ENCODE measurements around the gene ANGPTL2.
"Not testable (repeated sequence)": the region's sequence is repeated elsewhere in the genome, so short reads cannot be mapped to it uniquely, and the experiment has no call there.

Gene ANGPTL2

GRCh38 chr9:127122176-127123063 is at the start of gene ANGPTL2:
ANGPTL2 (minus strand) TSS chr9:127122635; CDS start chr9:127108731, 13,904 bp downstream.
- no peaks in the 10 kb centered on the region for H3K27me3 ChIP-seq (replicated peaks; ENCODE audit: insufficient read depth, low read length)
- no peaks in the 10 kb centered on the region for H3F3A ChIP-seq (ENCODE audit: insufficient read depth, low read length)
- 0 out of 2 replicates have a peak, but pooled peaks cover 4% of the 10 kb centered on the region for H3K79me2 ChIP-seq (ENCODE audit: low read length)
- H2AFZ ChIP-seq (ENCODE audit: low read length) = no peak within 1 kb of the TSS
- no peak for TF ChIP-seq EZH2phosphoT487 (IDR thresholded peaks at IDR 0.05; ENCODE audit: low read length)
- TF ChIP-seq EZH2 (optimal IDR thresholded peaks at IDR 0.05; ENCODE audit: low read depth, low read length) = no peak
- no peaks in the 10 kb centered on the region for H4K20me1 ChIP-seq (ENCODE audit: insufficient read depth, low read length)
- no peaks in the 10 kb centered on the region for H3K9me3 ChIP-seq (replicated peaks; ENCODE audit: insufficient read depth, low read length)
- no peak for DNase-seq
- H3K4me1 ChIP-seq (ENCODE audit: low read length) = no peaks in the 10 kb centered on the region
- no peak within 1 kb of the TSS for H3K4me2 ChIP-seq (ENCODE audit: low read depth, low read length)
- H3K27ac ChIP-seq (ENCODE audit: low read length) = no peak within 1 kb of the TSS
- H3K36me3 ChIP-seq (replicated peaks; ENCODE audit: insufficient read depth, low read length) = no peaks in the 10 kb centered on the region
- no peaks in the 10 kb centered on the region for H3K9me2 ChIP-seq (replicated peaks; ENCODE audit: insufficient read depth, low read length)
- no peak within 1 kb of the TSS for H3K4me3 ChIP-seq (ENCODE audit: low read length)
- no peak within 1 kb of the TSS for H3K9ac ChIP-seq (ENCODE audit: low read length)

- H3K4me2 ChIP-seq (ENCODE audit: low read depth, low read length); H3K27me3 ChIP-seq (replicated peaks; ENCODE audit: insufficient read depth, low read length); H4K20me1 ChIP-seq (ENCODE audit: insufficient read depth, low read length); H3K79me2 ChIP-seq (ENCODE audit: low read length); H3K9ac ChIP-seq (ENCODE audit: low read length); H3K27ac ChIP-seq (ENCODE audit: low read length); H2AFZ ChIP-seq (ENCODE audit: low read length); H3K4me1 ChIP-seq (ENCODE audit: low read length); DNase-seq; H3K9me2 ChIP-seq (replicated peaks; ENCODE audit: insufficient read depth, low read length); H3K4me3 ChIP-seq (ENCODE audit: low read length); H3K36me3 ChIP-seq (replicated peaks; ENCODE audit: insufficient read depth, low read length); H3F3A ChIP-seq (ENCODE audit: insufficient read depth, low read length); H3K9me3 ChIP-seq (replicated peaks; ENCODE audit: insufficient read depth, low read length): not testable (repeated sequence)
Observed at GRCh38 chr9:127171348-127171747, 48.9 kb upstream of the ANGPTL2 start.

GRCh38 chr9:127170652-127171051 is 48.2 kb upstream of the ANGPTL2 start:
- Histone ChIP-seq H3K4me2 (ENCODE audit: low read depth, low read length) (no peak overlapping the region), H3K36me3 (replicated peaks; ENCODE audit: insufficient read depth, low read length) (no peaks in the 10 kb centered on the region), H2AFZ (ENCODE audit: low read length) (no peak overlapping the region), H3K27ac (ENCODE audit: low read length) (no peak overlapping the region), H3K9me2 (replicated peaks; ENCODE audit: insufficient read depth, low read length) (no peaks in the 10 kb centered on the region), H3K9me3 (replicated peaks; ENCODE audit: insufficient read depth, low read length) (no peaks in the 10 kb centered on the region), H3K27me3 (replicated peaks; ENCODE audit: insufficient read depth, low read length) (no peaks in the 10 kb centered on the region), H3F3A (ENCODE audit: insufficient read depth, low read length) (no peaks in the 10 kb centered on the region), H4K20me1 (ENCODE audit: insufficient read depth, low read length) (no peaks in the 10 kb centered on the region), H3K4me1 (ENCODE audit: low read length) (peaks cover 4% of the 10 kb centered on the region; the same call in 1 of the 2 replicates), H3K4me3 (ENCODE audit: low read length) (no peak overlapping the region), H3K79me2 (ENCODE audit: low read length) (no peaks in the 10 kb centered on the region), H3K9ac (ENCODE audit: low read length) (no peak overlapping the region)
- DNase-seq = no peak
- TF ChIP-seq EZH2phosphoT487 (IDR thresholded peaks at IDR 0.05; ENCODE audit: low read length) (no peak), CTCF (IDR thresholded peaks at IDR 0.05; ENCODE audit: low read length) (no peak), EZH2 (optimal IDR thresholded peaks at IDR 0.05; ENCODE audit: low read depth, low read length) (no peak)

- H3F3A ChIP-seq (ENCODE audit: insufficient read depth, low read length) = no peaks in the 10 kb centered on the region
- no peak for DNase-seq
- no peaks in the 10 kb centered on the region for H3K27me3 ChIP-seq (replicated peaks; ENCODE audit: insufficient read depth, low read length)
- H3K4me1 ChIP-seq (ENCODE audit: low read length) = peaks cover 4% of the 10 kb centered on the region; the same call in 1 of the 2 replicates
- TF ChIP-seq EZH2 (optimal IDR thresholded peaks at IDR 0.05; ENCODE audit: low read depth, low read length) (no peak), EZH2phosphoT487 (IDR thresholded peaks at IDR 0.05; ENCODE audit: low read length) (no peak), CTCF (IDR thresholded peaks at IDR 0.05; ENCODE audit: low read length) (no peak)
- no peak overlapping the region for H3K9ac ChIP-seq (ENCODE audit: low read length)
- H3K4me3 ChIP-seq (ENCODE audit: low read length) = no peak overlapping the region
- H3K36me3 ChIP-seq (replicated peaks; ENCODE audit: insufficient read depth, low read length) = no peaks in the 10 kb centered on the region
- H3K4me2 ChIP-seq (ENCODE audit: low read depth, low read length) = no peak overlapping the region
- H3K79me2 ChIP-seq (ENCODE audit: low read length) = no peaks in the 10 kb centered on the region
- no peak overlapping the region for H2AFZ ChIP-seq (ENCODE audit: low read length)
- no peaks in the 10 kb centered on the region for H3K9me3 ChIP-seq (replicated peaks; ENCODE audit: insufficient read depth, low read length)
- no peak overlapping the region for H3K27ac ChIP-seq (ENCODE audit: low read length)
- no peaks in the 10 kb centered on the region for H4K20me1 ChIP-seq (ENCODE audit: insufficient read depth, low read length)
- H3K9me2 ChIP-seq (replicated peaks; ENCODE audit: insufficient read depth, low read length) = no peaks in the 10 kb centered on the region
Observed at GRCh38 chr9:127170103-127170502, 47.7 kb upstream of the ANGPTL2 start.
